ENCODE data around the gene SYNJ1.

SYNJ1 gene

GRCh38 chr21:32719085-32719484 lies 8.7 kb downstream of the SYNJ1 start:
- H3K27me3 ChIP-seq (replicated peaks; ENCODE audit: control insufficient read depth, insufficient read depth, low read length, poor library complexity, severe bottlenecking) = no peaks in the 10 kb centered on the region
- no peak overlapping the region for H3K27ac ChIP-seq (ENCODE audit: insufficient read depth, low read length, poor library complexity, severe bottlenecking)
- H3K4me1 ChIP-seq (ENCODE audit: control insufficient read depth, insufficient read depth, low read length, poor library complexity, severe bottlenecking) = no peaks in the 10 kb centered on the region
- H3K4me3 ChIP-seq (ENCODE audit: insufficient read depth, low read depth, low read length, poor library complexity, severe bottlenecking) = no peak overlapping the region
- no peaks in the 10 kb centered on the region for H3K9me3 ChIP-seq (ENCODE audit: control insufficient read depth, low read length)
- no peak for DNase-seq
- peaks cover 12% of the 10 kb centered on the region for H3K36me3 ChIP-seq (ENCODE audit: control insufficient read depth, insufficient read depth, low read length)

GRCh38 chr21:32717851-32718316 lies 9.9 kb downstream of the SYNJ1 start:
- DNase-seq = no peak
- Histone ChIP-seq H3K27me3 (replicated peaks; ENCODE audit: control insufficient read depth, insufficient read depth, low read length, poor library complexity, severe bottlenecking) (no peaks in the 10 kb centered on the region), H3K9me3 (ENCODE audit: control insufficient read depth, low read length) (no peaks in the 10 kb centered on the region), H3K4me3 (ENCODE audit: insufficient read depth, low read depth, low read length, poor library complexity, severe bottlenecking) (no peak overlapping the region), H3K36me3 (ENCODE audit: control insufficient read depth, insufficient read depth, low read length) (peaks cover 6% of the 10 kb centered on the region), H3K4me1 (ENCODE audit: control insufficient read depth, insufficient read depth, low read length, poor library complexity, severe bottlenecking) (no peaks in the 10 kb centered on the region), H3K27ac (ENCODE audit: insufficient read depth, low read length, poor library complexity, severe bottlenecking) (no peak overlapping the region)

- DNase-seq = no peak
- Histone ChIP-seq H3K4me1 (ENCODE audit: control insufficient read depth, insufficient read depth, low read length, poor library complexity, severe bottlenecking) (peaks cover 7% of the 10 kb centered on the region), H3K27me3 (replicated peaks; ENCODE audit: control insufficient read depth, insufficient read depth, low read length, poor library complexity, severe bottlenecking) (no peaks in the 10 kb centered on the region), H3K36me3 (ENCODE audit: control insufficient read depth, insufficient read depth, low read length) (peaks cover 6% of the 10 kb centered on the region), H3K27ac (ENCODE audit: insufficient read depth, low read length, poor library complexity, severe bottlenecking) (no peak overlapping the region), H3K9me3 (ENCODE audit: control insufficient read depth, low read length) (no peaks in the 10 kb centered on the region), H3K4me3 (ENCODE audit: insufficient read depth, low read depth, low read length, poor library complexity, severe bottlenecking) (no peak overlapping the region)
These were observed 11.3 kb downstream of the SYNJ1 start for GRCh38 chr21:32716486-32716885.

- Histone ChIP-seq H3K4me3 (ENCODE audit: insufficient read depth, low read depth, low read length, poor library complexity, severe bottlenecking) (no peak overlapping the region), H3K9me3 (ENCODE audit: control insufficient read depth, low read length) (no peaks in the 10 kb centered on the region), H3K27me3 (replicated peaks; ENCODE audit: control insufficient read depth, insufficient read depth, low read length, poor library complexity, severe bottlenecking) (no peaks in the 10 kb centered on the region), H3K27ac (ENCODE audit: insufficient read depth, low read length, poor library complexity, severe bottlenecking) (no peak overlapping the region), H3K4me1 (ENCODE audit: control insufficient read depth, insufficient read depth, low read length, poor library complexity, severe bottlenecking) (peaks cover 7% of the 10 kb centered on the region), H3K36me3 (ENCODE audit: control insufficient read depth, insufficient read depth, low read length) (no peaks in the 10 kb centered on the region)
- DNase-seq = no peak
These were observed 14.1 kb downstream of the SYNJ1 start for GRCh38 chr21:32713726-32714125.

- Histone ChIP-seq H3K9me3 (ENCODE audit: control insufficient read depth, low read length) (no peaks in the 10 kb centered on the region), H3K36me3 (ENCODE audit: control insufficient read depth, insufficient read depth, low read length) (no peaks in the 10 kb centered on the region), H3K4me3 (ENCODE audit: insufficient read depth, low read depth, low read length, poor library complexity, severe bottlenecking) (no peak overlapping the region), H3K27ac (ENCODE audit: insufficient read depth, low read length, poor library complexity, severe bottlenecking) (no peak overlapping the region), H3K4me1 (ENCODE audit: control insufficient read depth, insufficient read depth, low read length, poor library complexity, severe bottlenecking) (peaks cover 7% of the 10 kb centered on the region), H3K27me3 (replicated peaks; ENCODE audit: control insufficient read depth, insufficient read depth, low read length, poor library complexity, severe bottlenecking) (no peaks in the 10 kb centered on the region)
- DNase-seq = no peak
These were observed 15.2 kb downstream of the SYNJ1 start for GRCh38 chr21:32712641-32713040.

- DNase-seq = no peak
These were observed 15.8 kb downstream of the SYNJ1 start for GRCh38 chr21:32712043-32712442.

GRCh38 chr21:32710987-32711386 lies 16.8 kb downstream of the SYNJ1 start:
- no peak overlapping the region for H3K27ac ChIP-seq (ENCODE audit: insufficient read depth, low read length, poor library complexity, severe bottlenecking)
- H3K4me3 ChIP-seq (ENCODE audit: insufficient read depth, low read depth, low read length, poor library complexity, severe bottlenecking) = no peak overlapping the region
- H3K36me3 ChIP-seq (ENCODE audit: control insufficient read depth, insufficient read depth, low read length) = no peaks in the 10 kb centered on the region
- DNase-seq = no peak
- H3K4me1 ChIP-seq (ENCODE audit: control insufficient read depth, insufficient read depth, low read length, poor library complexity, severe bottlenecking) = peaks cover 7% of the 10 kb centered on the region
- no peaks in the 10 kb centered on the region for H3K9me3 ChIP-seq (ENCODE audit: control insufficient read depth, low read length)
- no peaks in the 10 kb centered on the region for H3K27me3 ChIP-seq (replicated peaks; ENCODE audit: control insufficient read depth, insufficient read depth, low read length, poor library complexity, severe bottlenecking)

More at GRCh38 chr21:32712043-32712442, 15.8 kb downstream of the SYNJ1 start:
- Histone ChIP-seq H3K27ac (ENCODE audit: insufficient read depth, low read length, poor library complexity, severe bottlenecking) (no peak overlapping the region), H3K36me3 (ENCODE audit: control insufficient read depth, insufficient read depth, low read length) (no peaks in the 10 kb centered on the region), H3K4me1 (ENCODE audit: control insufficient read depth, insufficient read depth, low read length, poor library complexity, severe bottlenecking) (peaks cover 7% of the 10 kb centered on the region), H3K27me3 (replicated peaks; ENCODE audit: control insufficient read depth, insufficient read depth, low read length, poor library complexity, severe bottlenecking) (no peaks in the 10 kb centered on the region), H3K9me3 (ENCODE audit: control insufficient read depth, low read length) (no peaks in the 10 kb centered on the region), H3K4me3 (ENCODE audit: insufficient read depth, low read depth, low read length, poor library complexity, severe bottlenecking) (no peak overlapping the region)

GRCh38 chr21:32710069-32710784 lies 17.6 kb downstream of the SYNJ1 start:
- no peaks in the 10 kb centered on the region for H3K27me3 ChIP-seq (replicated peaks; ENCODE audit: control insufficient read depth, insufficient read depth, low read length, poor library complexity, severe bottlenecking)
- no peak for DNase-seq
- H3K9me3 ChIP-seq (ENCODE audit: control insufficient read depth, low read length) = no peaks in the 10 kb centered on the region
- no peaks in the 10 kb centered on the region for H3K36me3 ChIP-seq (ENCODE audit: control insufficient read depth, insufficient read depth, low read length)
- no peak overlapping the region for H3K4me3 ChIP-seq (ENCODE audit: insufficient read depth, low read depth, low read length, poor library complexity, severe bottlenecking)
- no peak overlapping the region for H3K27ac ChIP-seq (ENCODE audit: insufficient read depth, low read length, poor library complexity, severe bottlenecking)
- peaks cover 7% of the 10 kb centered on the region for H3K4me1 ChIP-seq (ENCODE audit: control insufficient read depth, insufficient read depth, low read length, poor library complexity, severe bottlenecking)

GRCh38 chr21:32708069-32708468 lies 19.7 kb downstream of the SYNJ1 start:
- peaks cover 7% of the 10 kb centered on the region for H3K4me1 ChIP-seq (ENCODE audit: control insufficient read depth, insufficient read depth, low read length, poor library complexity, severe bottlenecking)
- H3K27ac ChIP-seq (ENCODE audit: insufficient read depth, low read length, poor library complexity, severe bottlenecking) = no peak overlapping the region
- H3K27me3 ChIP-seq (replicated peaks; ENCODE audit: control insufficient read depth, insufficient read depth, low read length, poor library complexity, severe bottlenecking) = no peaks in the 10 kb centered on the region
- H3K9me3 ChIP-seq (ENCODE audit: control insufficient read depth, low read length) = no peaks in the 10 kb centered on the region
- no peaks in the 10 kb centered on the region for H3K36me3 ChIP-seq (ENCODE audit: control insufficient read depth, insufficient read depth, low read length)
- no peak overlapping the region for H3K4me3 ChIP-seq (ENCODE audit: insufficient read depth, low read depth, low read length, poor library complexity, severe bottlenecking)
- DNase-seq = no peak

GRCh38 chr21:32705901-32706300 lies 21.9 kb downstream of the SYNJ1 start:
- Histone ChIP-seq H3K9me3 (ENCODE audit: control insufficient read depth, low read length) (no peaks in the 10 kb centered on the region), H3K27me3 (replicated peaks; ENCODE audit: control insufficient read depth, insufficient read depth, low read length, poor library complexity, severe bottlenecking) (no peaks in the 10 kb centered on the region), H3K36me3 (ENCODE audit: control insufficient read depth, insufficient read depth, low read length) (no peaks in the 10 kb centered on the region), H3K27ac (ENCODE audit: insufficient read depth, low read length, poor library complexity, severe bottlenecking) (no peak overlapping the region), H3K4me1 (ENCODE audit: control insufficient read depth, insufficient read depth, low read length, poor library complexity, severe bottlenecking) (no peaks in the 10 kb centered on the region), H3K4me3 (ENCODE audit: insufficient read depth, low read depth, low read length, poor library complexity, severe bottlenecking) (no peak overlapping the region)
- DNase-seq = no peak
